CD4-positive, alpha-beta T cell (primary cell): ENCODE data around the gene ZWILCH. TPM values are rescaled to one million over a fixed set of nuclear protein-coding genes. Genes with fewer than 3 reads are reported as not detected.

ENCODE experiments used
- ATAC-seq: fragments of 200-7000 bp; cut with Tn5 transposase; one replicate; pipeline ENCODE4 v1.10.0; 2022; ENCODE audit warnings: mild to moderate bottlenecking; ENCODE audit not compliant: poor library complexity
- CTCF ChIA-PET: fragments of 350-600 bp; sonication (Branson Sonifier 250); formaldehyde crosslinking; loops from one replicate; lab custom pipeline; 2021; ENCODE audit warnings: antibody characterized with exemption, inconsistent platforms; lab: Charles Lee
- POLR2A ChIA-PET: fragments of 350-600 bp; sonication (Branson Sonifier 250); formaldehyde crosslinking; loops from one replicate; lab custom pipeline; 2021; ENCODE audit warnings: antibody characterized with exemption, inconsistent platforms; lab: Charles Lee
- DNase-seq, 14 experiments: peaks; one replicate each; pipeline ENCODE4 v3.0.0-alpha.2; 2013 to 2020; ENCODE audit warnings: mixed read lengths in 2 of 14
- H3K27ac ChIP-seq, 2 donors: one replicate each; pipeline versions ENCODE4 v1.5.1 to v1.7.0; 2013; ENCODE audit warnings: low read length in 2 of 2, low read depth in 1 of 2, mild to moderate bottlenecking in 1 of 2
- H3K27me3 ChIP-seq, 2 experiments: 1 replicate in 1 of 2; 2 replicates in 1 of 2; pipeline versions ENCODE4 v1.6.1 to v1.7.0; 2013; ENCODE audit warnings: low read length in 2 of 2, control low read depth in 1 of 2, mild to moderate bottlenecking in 1 of 2, moderate library complexity in 1 of 2; ENCODE audit not compliant: insufficient read depth in 2 of 2, control insufficient read depth in 1 of 2
- H3K36me3 ChIP-seq: one replicate; pipeline ENCODE4 v1.6.1; 2013; ENCODE audit warnings: low read length, control low read depth; ENCODE audit not compliant: insufficient read depth
- H3K4me1 ChIP-seq: one replicate; pipeline ENCODE4 v1.6.1; 2013; ENCODE audit warnings: low read length, control low read depth; ENCODE audit not compliant: insufficient read depth
- H3K4me3 ChIP-seq: one replicate; pipeline ENCODE4 v1.5.1; 2013; ENCODE audit warnings: mild to moderate bottlenecking, low read length, moderate library complexity
- H3K9me3 ChIP-seq, 2 experiments: 1 replicate in 1 of 2; 2 replicates in 1 of 2; pipeline versions ENCODE4 v1.6.1 to v1.7.0; 2013; ENCODE audit warnings: low read length in 2 of 2, mild to moderate bottlenecking in 2 of 2, control low read depth in 1 of 2, moderate library complexity in 1 of 2; ENCODE audit not compliant: control insufficient read depth in 1 of 2, insufficient read depth in 1 of 2
- H3K27ac Mint-ChIP-seq: one replicate; pipeline ENCODE4 v1.8.0; 2020; ENCODE audit warnings: mixed read lengths
- H3K27me3 Mint-ChIP-seq: one replicate; pipeline ENCODE4 v1.8.0; 2021; ENCODE audit warnings: mixed read lengths
- H3K36me3 Mint-ChIP-seq: one replicate; pipeline ENCODE4 v1.8.0; 2021; ENCODE audit warnings: low read depth, mixed read lengths
- H3K4me1 Mint-ChIP-seq: one replicate; pipeline ENCODE4 v1.8.0; 2021; ENCODE audit warnings: low read depth, mixed read lengths
- H3K4me3 Mint-ChIP-seq: one replicate; pipeline ENCODE4 v1.8.0; 2020; ENCODE audit warnings: mild to moderate bottlenecking, mixed read lengths
- H3K9me3 Mint-ChIP-seq: one replicate; pipeline ENCODE4 v1.8.0; 2020; ENCODE audit warnings: mixed read lengths
- intact Hi-C, 2 experiments: fragments of 100-400 bp; cut with DNase I in 1 of 2; cut with micrococcal nuclease in 1 of 2; formaldehyde crosslinking; loops; one replicate each; pipeline versions ENCODE4 v1.15.1 to v1.9.0; 2023 to 2025; cut with DNase I, micrococcal nuclease
- total RNA-seq, 174 experiments: library from RNA in 2 of 174; stranded (reverse) in 2 of 174; gene quantifications; one replicate each; pipeline ENCODE4 v1.2.3 and lab custom pipeline; 2021 to 2026
- TF ChIP-seq, protein P1 (sequence below): fragments of 200-600 bp; IDR thresholded peaks from one replicate; pipeline ENCODE4 v1.8.0; 2022; ENCODE audit warnings: antibody characterized with exemption, mild to moderate bottlenecking

The ZWILCH gene
- total RNA-seq, 2 experiments from 2014 or later: 6.8 to 7.2 TPM

DNA sequence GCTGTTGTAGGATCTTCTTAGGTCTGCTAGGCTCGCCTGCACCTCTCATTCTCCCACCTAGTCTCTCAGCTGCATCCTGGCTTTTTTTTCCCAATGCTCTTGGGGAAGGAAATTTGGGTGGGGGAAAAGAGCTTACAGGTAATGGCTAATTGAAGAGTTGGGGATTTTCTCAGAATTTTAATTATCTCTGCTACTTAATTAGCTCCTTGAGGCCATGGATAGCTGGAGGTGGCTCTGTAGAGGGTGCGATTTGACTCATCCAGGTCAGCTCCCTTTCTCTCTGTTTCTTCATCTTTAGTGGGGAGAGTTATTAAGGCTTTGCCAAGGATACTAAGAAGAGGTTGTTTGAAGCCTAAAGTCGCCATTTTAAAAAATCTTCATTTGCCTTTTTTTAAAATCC lies 30.2 kb upstream of the ZWILCH start:
- no peaks in the 10 kb centered on the region for H3K9me3 Mint-ChIP-seq
- CTCF ChIA-PET: interaction anchor here (0.7 to 1.2 kb wide), 3 partner anchors 9 to 733 kb away, joined by 3 to 7 read pairs (median 3); no protein-coding TSS in a partner anchor
- H3K27ac Mint-ChIP-seq: peak overlapping the region; percentile 88
- peaks cover 5% of the 10 kb centered on the region for H3K36me3 ChIP-seq
- no peaks in the 10 kb centered on the region for H3K27me3 Mint-ChIP-seq
- no peaks in the 10 kb centered on the region for H3K9me3 ChIP-seq
- POLR2A ChIA-PET: interaction anchor here (5.3 kb wide), 1 partner anchor 88 kb away, joined by 37 read pairs; the partner anchor contains the start of gene MAP2K1
- H3K4me3 ChIP-seq: no peak overlapping the region
- no peaks in the 10 kb centered on the region for H3K27me3 ChIP-seq
- H3K4me1 ChIP-seq: peaks cover 23% of the 10 kb centered on the region
- peaks cover 54% of the 10 kb centered on the region for H3K4me1 Mint-ChIP-seq
- intact Hi-C loops: no loop called here
- H3K4me3 Mint-ChIP-seq: no peak overlapping the region
- H3K36me3 Mint-ChIP-seq: peaks cover 4% of the 10 kb centered on the region
- no peak for DNase-seq
- TF ChIP-seq, protein P1, sequence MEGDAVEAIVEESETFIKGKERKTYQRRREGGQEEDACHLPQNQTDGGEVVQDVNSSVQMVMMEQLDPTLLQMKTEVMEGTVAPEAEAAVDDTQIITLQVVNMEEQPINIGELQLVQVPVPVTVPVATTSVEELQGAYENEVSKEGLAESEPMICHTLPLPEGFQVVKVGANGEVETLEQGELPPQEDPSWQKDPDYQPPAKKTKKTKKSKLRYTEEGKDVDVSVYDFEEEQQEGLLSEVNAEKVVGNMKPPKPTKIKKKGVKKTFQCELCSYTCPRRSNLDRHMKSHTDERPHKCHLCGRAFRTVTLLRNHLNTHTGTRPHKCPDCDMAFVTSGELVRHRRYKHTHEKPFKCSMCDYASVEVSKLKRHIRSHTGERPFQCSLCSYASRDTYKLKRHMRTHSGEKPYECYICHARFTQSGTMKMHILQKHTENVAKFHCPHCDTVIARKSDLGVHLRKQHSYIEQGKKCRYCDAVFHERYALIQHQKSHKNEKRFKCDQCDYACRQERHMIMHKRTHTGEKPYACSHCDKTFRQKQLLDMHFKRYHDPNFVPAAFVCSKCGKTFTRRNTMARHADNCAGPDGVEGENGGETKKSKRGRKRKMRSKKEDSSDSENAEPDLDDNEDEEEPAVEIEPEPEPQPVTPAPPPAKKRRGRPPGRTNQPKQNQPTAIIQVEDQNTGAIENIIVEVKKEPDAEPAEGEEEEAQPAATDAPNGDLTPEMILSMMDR: no peak
- ATAC-seq: no peak
- H3K27ac ChIP-seq: no peak overlapping the region

DNA sequence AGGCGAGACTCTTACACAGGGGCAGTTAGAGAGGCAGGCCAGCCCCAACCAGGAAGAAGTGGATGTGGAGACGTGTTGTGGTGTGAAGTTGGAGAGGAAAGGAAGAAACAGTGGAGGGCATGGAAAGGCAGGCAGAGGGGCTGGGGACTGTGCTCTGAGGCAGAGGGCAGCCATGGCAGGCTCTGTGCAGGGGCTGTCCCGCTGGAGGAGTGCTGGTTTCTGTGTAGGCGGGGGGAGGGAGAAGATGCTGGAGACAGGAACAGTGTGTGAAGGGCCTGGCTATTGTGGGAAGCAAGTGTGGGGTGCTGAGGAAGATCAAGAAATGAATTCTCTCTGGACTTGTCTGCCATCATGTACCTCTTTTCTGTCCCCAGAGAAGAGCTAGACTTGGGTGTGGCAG lies 28.6 kb upstream of the ZWILCH start:
- H3K36me3 Mint-ChIP-seq: peaks cover 15% of the 10 kb centered on the region
- H3K9me3 ChIP-seq: no peaks in the 10 kb centered on the region
- ChIA-PET POLR2A (no interaction called here), CTCF (no interaction called here)
- no peaks in the 10 kb centered on the region for H3K27me3 Mint-ChIP-seq
- no peaks in the 10 kb centered on the region for H3K27me3 ChIP-seq
- H3K9me3 Mint-ChIP-seq: no peaks in the 10 kb centered on the region
- H3K27ac Mint-ChIP-seq: peak overlapping the region; percentile 40
- peaks cover 38% of the 10 kb centered on the region for H3K4me1 Mint-ChIP-seq
- no peak overlapping the region for H3K4me3 Mint-ChIP-seq
- TF ChIP-seq, protein P1: no peak
- no peak overlapping the region for H3K4me3 ChIP-seq
- DNase-seq: no peak
- H3K4me1 ChIP-seq: peaks cover 14% of the 10 kb centered on the region
- no peak overlapping the region for H3K27ac ChIP-seq
- intact Hi-C loops: no loop called here
- H3K36me3 ChIP-seq: peaks cover 12% of the 10 kb centered on the region
- ATAC-seq: no peak

DNA sequence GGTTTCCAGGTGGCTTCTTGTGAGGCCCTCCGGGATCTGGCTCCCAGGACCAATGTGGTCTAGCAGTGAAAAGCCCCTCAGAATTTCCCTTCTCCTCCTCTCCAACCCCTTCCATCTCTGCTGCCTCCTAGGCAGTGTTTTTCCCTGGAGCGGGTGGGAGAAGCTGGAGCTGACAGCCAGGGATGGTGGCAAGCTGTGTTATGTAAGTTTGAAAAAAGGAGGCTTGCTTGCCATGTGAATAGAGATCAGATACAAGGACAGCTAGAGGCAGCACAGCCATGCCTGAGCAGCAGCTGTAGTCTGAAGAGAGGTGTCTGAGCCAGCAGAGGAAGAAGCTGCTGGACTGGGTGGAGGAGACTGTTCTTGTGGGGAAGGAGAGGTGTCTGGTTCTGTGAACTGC lies 28.1 kb upstream of the ZWILCH start:
- ATAC-seq: no peak
- ChIA-PET POLR2A (no interaction called here), CTCF (no interaction called here)
- Mint-ChIP-seq H3K27me3 (no peaks in the 10 kb centered on the region), H3K36me3 (peaks cover 20% of the 10 kb centered on the region), H3K9me3 (no peaks in the 10 kb centered on the region), H3K27ac (peak overlapping the region; percentile 40), H3K4me3 (no peak overlapping the region), H3K4me1 (peaks cover 33% of the 10 kb centered on the region)
- Histone ChIP-seq H3K4me3 (no peak overlapping the region), H3K36me3 (peaks cover 16% of the 10 kb centered on the region), H3K27me3 (no peaks in the 10 kb centered on the region), H3K27ac (no peak overlapping the region), H3K4me1 (peaks cover 10% of the 10 kb centered on the region), H3K9me3 (no peaks in the 10 kb centered on the region)
- no peak for DNase-seq
- intact Hi-C loops: no loop called here
- TF ChIP-seq, protein P1: no peak
